GM18505 (cell line): Measurements from ENCODE around the gene ETNK2.
"Not testable (repeated sequence)": the region's sequence is repeated elsewhere in the genome, so short reads cannot be mapped to it uniquely, and the experiment has no call there.

Experiments
- ATAC-seq: cut with Tn5 transposase; IDR thresholded peaks from one replicate; pipeline ENCODE4 v1.9.1; 2021; ENCODE audit not compliant: unreplicated experiment
- POLR2A ChIP-seq: IDR thresholded peaks from 4 replicates; pipeline ENCODE4 v1.6.1; 2011; ENCODE audit warnings: borderline replicate concordance; ENCODE audit not compliant: insufficient read depth, insufficient read length; ENCODE audit errors: extremely low read depth

ETNK2 gene

GRCh38 chr1:204110894-204111633 is 40.8 kb downstream of the ETNK2 start:
- ATAC-seq: no peak
- no peak for TF ChIP-seq POLR2A

GRCh38 chr1:204108312-204109141 is 43.3 kb downstream of the ETNK2 start:
- ATAC-seq: no peak
- TF ChIP-seq POLR2A: no peak

GRCh38 chr1:204107892-204108291 is 44.0 kb downstream of the ETNK2 start:
- no peak for ATAC-seq

GRCh38 chr1:204106825-204107224 is 45.0 kb downstream of the ETNK2 start:
- TF ChIP-seq POLR2A: no peak
- no peak for ATAC-seq

More at GRCh38 chr1:204107892-204108291, 44.0 kb downstream of the ETNK2 start:
- no peak for TF ChIP-seq POLR2A

GRCh38 chr1:204105131-204105515 is 46.7 kb downstream of the ETNK2 start:
- no peak for ATAC-seq
- TF ChIP-seq POLR2A: no peak

- no peak for TF ChIP-seq POLR2A
- ATAC-seq: no peak
Measured at GRCh38 chr1:204104331-204105130, 47.3 kb downstream of the ETNK2 start.

- no peak for ATAC-seq
Measured at GRCh38 chr1:204103431-204103741, 48.5 kb downstream of the ETNK2 start.

GRCh38 chr1:204102739-204103430 is 49.0 kb downstream of the ETNK2 start:
- TF ChIP-seq POLR2A: no peak
- no peak for ATAC-seq

More at GRCh38 chr1:204103431-204103741, 48.5 kb downstream of the ETNK2 start:
- TF ChIP-seq POLR2A: no peak

GRCh38 chr1:204102029-204102611 is 49.7 kb downstream of the ETNK2 start:
- no peak for ATAC-seq
- no peak for TF ChIP-seq POLR2A

- ATAC-seq: not testable (repeated sequence)
Measured at GRCh38 chr1:204099754-204100153, 52.1 kb downstream of the ETNK2 start.

- TF ChIP-seq POLR2A: no peak
- no peak for ATAC-seq
Measured at GRCh38 chr1:204098683-204099082, 53.2 kb downstream of the ETNK2 start.

- no peak for TF ChIP-seq POLR2A
- no peak for ATAC-seq
Measured at GRCh38 chr1:204096931-204097330, 54.9 kb downstream of the ETNK2 start.
